IPS-18a (cell line): ENCODE measurements around the gene OR10A6.

Source experiments
- H3K27ac ChIP-seq: one replicate; pipeline ENCODE4 v1.5.1; 2013; ENCODE audit warnings: low read length
- H3K27me3 ChIP-seq: one replicate; pipeline ENCODE4 v1.6.1; 2013; ENCODE audit warnings: mild to moderate bottlenecking, low read length; ENCODE audit not compliant: control insufficient read depth, insufficient read depth
- H3K36me3 ChIP-seq: one replicate; pipeline ENCODE4 v1.6.1; 2013; ENCODE audit warnings: low read depth, low read length; ENCODE audit not compliant: control insufficient read depth
- H3K4me1 ChIP-seq: one replicate; pipeline ENCODE4 v1.6.1; 2013; ENCODE audit warnings: low read depth, low read length; ENCODE audit not compliant: control insufficient read depth
- H3K4me3 ChIP-seq: one replicate; pipeline ENCODE4 v1.5.1; 2013; ENCODE audit warnings: low read length
- H3K9ac ChIP-seq: one replicate; pipeline ENCODE4 v1.6.1; 2013; ENCODE audit warnings: mild to moderate bottlenecking, low read length, moderate library complexity
- H3K9me3 ChIP-seq: one replicate; pipeline ENCODE4 v1.6.1; 2013; ENCODE audit warnings: low read depth, low read length; ENCODE audit not compliant: control insufficient read depth

The OR10A6 gene, protein sequence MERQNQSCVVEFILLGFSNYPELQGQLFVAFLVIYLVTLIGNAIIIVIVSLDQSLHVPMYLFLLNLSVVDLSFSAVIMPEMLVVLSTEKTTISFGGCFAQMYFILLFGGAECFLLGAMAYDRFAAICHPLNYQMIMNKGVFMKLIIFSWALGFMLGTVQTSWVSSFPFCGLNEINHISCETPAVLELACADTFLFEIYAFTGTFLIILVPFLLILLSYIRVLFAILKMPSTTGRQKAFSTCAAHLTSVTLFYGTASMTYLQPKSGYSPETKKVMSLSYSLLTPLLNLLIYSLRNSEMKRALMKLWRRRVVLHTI

DNA sequence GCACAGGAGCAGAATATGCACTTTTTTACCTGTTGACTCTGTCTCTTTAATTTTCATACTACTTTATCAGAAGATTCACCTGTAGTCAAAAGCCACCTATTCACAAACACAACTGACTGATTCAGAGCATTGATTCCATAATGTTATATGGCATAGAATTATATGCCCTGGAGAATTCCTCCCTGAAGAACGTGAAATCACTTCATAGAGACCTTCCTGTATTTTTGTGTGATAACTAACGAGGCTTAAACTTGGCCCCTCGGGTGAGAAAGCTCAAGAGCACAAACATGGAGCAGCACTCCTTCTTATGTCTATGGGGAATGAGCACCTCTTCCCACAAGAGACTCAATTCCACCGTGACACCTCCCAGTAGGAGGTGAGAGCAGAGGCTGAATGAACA, at the start of gene OR10A6:
Gene OR10A6 (minus strand): TSS at position 101 of the 400 bp plus-strand sequence. CDS start 2,606 bp downstream, outside the sequence.
- Histone ChIP-seq H3K9ac (no peak within 1 kb of the TSS), H3K4me1 (no peaks in the 10 kb centered on the region), H3K27me3 (no peaks in the 10 kb centered on the region), H3K27ac (no peak within 1 kb of the TSS), H3K4me3 (no peak within 1 kb of the TSS), H3K9me3 (no peaks in the 10 kb centered on the region), H3K36me3 (no peaks in the 10 kb centered on the region)

DNA sequence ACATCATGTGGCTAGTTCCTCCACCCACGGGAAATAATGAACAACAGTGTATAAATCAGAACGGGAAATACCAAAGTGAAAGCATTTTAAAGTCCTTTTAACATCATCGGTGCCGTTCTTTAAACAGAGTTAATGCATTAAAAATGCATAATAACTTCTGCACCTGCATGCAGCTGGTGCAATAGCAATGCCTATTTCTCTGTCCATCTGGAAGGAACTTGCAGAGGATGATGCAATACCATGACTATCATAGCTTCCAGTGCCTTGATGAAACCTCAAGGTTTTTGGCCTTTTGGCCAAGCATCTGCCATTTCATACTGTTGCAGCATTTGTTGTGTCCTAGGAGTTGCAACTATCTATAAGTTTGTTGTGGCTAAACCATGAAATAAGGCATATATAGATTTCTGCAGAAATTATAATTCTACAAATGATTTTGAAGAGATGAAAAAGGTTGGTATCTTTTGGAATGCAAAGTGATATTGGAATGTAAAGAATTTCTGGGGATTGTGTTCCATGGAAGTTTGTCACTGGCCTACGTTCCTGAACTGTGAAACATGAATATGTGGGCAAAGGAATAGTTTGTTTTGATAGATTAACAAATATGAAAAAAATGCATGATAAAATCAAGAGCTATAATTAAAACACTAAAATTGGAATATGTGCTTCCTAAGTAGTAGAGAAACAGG, 46.3 kb upstream of the OR10A6 start:
- Histone ChIP-seq H3K27me3 (no peaks in the 10 kb centered on the region), H3K36me3 (no peaks in the 10 kb centered on the region), H3K9me3 (no peaks in the 10 kb centered on the region), H3K9ac (no peak overlapping the region), H3K4me1 (peaks cover 5% of the 10 kb centered on the region), H3K4me3 (no peak overlapping the region), H3K27ac (no peak overlapping the region)

DNA sequence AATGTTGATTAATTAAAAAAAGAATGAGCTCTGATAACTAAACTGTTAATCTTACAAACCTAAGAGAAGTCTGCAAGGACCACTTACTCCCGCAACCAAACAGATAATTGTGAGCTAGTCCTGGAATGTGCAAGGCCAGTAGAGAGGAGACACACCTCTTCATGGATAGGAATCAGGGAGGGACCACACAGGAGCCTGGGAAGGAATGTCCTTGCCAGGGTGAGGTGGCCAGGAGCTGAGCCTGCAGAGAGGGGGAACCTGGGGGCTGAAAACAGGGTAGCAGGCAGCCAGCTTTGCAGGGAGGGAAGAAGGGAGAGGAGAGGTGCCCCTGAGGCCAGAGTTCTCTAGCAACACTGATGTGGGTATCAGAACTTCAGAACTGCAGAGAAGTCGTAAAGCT, 43.6 kb upstream of the OR10A6 start:
- no peak overlapping the region for H3K27ac ChIP-seq
- no peak overlapping the region for H3K4me3 ChIP-seq
- H3K9me3 ChIP-seq, result no peaks in the 10 kb centered on the region
- H3K9ac ChIP-seq, result no peak overlapping the region
- H3K36me3 ChIP-seq, result no peaks in the 10 kb centered on the region
- no peaks in the 10 kb centered on the region for H3K27me3 ChIP-seq
- H3K4me1 ChIP-seq, result peaks cover 10% of the 10 kb centered on the region

DNA sequence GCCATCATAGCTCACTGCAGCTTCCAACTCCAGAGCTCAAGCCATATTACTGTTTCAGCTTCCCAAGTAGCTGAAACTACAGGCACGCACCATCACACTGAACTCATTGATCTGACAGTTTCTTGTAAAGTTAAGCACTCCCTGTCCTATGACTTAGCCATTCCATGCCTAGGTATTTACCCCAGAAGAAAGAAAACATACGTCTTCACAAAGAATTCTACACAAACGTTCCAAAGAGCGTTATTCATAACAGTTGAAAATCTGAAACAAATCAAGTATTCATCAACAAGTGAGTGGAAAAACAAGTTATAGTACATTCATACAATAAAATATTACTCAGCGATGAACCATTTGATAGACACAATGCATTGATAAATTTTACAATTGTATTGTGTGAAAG, 41.9 kb upstream of the OR10A6 start:
- H3K27ac ChIP-seq, result no peak overlapping the region

DNA sequence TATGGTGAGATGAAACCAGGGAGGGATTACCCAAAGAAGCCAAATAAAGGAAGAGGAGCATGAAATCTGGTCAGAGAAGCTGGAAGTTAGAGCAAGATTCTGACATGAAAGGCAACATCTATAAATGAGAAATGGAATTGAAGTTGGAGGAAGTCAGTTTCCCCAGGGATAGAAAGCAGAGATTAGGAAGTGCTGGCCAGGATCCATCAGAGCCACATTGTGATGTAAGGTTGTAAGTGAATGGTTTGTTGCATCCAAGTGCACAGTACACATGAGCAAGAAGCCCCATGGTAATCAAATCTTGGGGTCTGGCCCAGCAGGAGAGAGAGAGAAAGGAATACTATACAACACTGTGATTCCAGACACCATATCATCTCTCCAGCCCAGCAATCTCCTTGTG, 40.8 kb upstream of the OR10A6 start:
- H3K27me3 ChIP-seq, result no peaks in the 10 kb centered on the region
- H3K27ac ChIP-seq, result no peak overlapping the region
- H3K4me3 ChIP-seq, result no peak overlapping the region
- H3K9ac ChIP-seq, result no peak overlapping the region
- H3K4me1 ChIP-seq, result peaks cover 6% of the 10 kb centered on the region
- no peaks in the 10 kb centered on the region for H3K36me3 ChIP-seq
- no peaks in the 10 kb centered on the region for H3K9me3 ChIP-seq

More for the DNA sequence above, 41.9 kb upstream of the OR10A6 start:
- peaks cover 10% of the 10 kb centered on the region for H3K4me1 ChIP-seq
- no peaks in the 10 kb centered on the region for H3K36me3 ChIP-seq
- no peak overlapping the region for H3K4me3 ChIP-seq
- no peak overlapping the region for H3K9ac ChIP-seq
- H3K9me3 ChIP-seq, result no peaks in the 10 kb centered on the region
- no peaks in the 10 kb centered on the region for H3K27me3 ChIP-seq

DNA sequence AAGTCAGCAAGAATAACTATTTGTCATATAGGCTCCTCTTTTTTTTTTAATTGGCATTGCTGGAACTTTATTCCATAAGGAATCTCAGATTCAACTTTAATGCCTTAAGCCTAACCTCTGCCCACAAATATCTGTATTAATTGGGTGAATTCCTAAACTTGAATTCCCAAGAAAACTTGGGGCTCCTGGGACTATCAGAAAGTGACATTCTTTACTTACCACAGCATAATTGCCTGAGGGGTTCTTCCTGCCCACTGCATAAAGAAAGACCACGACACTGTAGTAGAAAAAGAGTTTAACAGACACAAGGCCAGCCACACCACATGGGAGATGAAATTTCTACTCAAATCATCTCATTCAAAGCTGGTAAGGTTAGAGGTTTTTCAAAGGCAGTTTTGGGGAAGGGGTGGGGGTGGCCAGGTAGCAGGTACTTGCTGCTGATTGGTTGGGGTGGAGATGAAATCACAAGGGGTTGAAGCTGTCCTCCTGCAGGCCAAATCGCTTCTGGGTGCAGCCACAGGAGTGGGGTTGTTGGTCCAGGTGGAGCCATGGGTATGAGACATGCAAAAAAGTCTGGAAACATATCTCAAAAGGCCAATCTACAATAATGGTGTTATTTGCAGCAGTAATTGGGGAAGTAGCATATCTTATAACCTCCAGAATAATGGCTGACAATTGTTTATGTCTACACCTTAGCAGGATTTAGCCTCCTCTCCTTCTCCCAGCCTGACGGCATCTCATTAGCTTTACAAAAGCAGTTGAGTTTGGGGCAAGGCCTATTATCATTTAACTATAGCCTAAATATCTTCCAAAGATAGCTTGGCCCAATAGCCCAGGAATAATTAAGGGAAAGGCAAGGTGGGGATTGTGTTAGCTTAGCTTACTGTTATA, 38.9 kb upstream of the OR10A6 start:
- no peaks in the 10 kb centered on the region for H3K27me3 ChIP-seq
- no peaks in the 10 kb centered on the region for H3K36me3 ChIP-seq
- H3K4me1 ChIP-seq, result peaks cover 9% of the 10 kb centered on the region
- H3K27ac ChIP-seq, result no peak overlapping the region
- H3K9ac ChIP-seq, result no peak overlapping the region
- no peak overlapping the region for H3K4me3 ChIP-seq
- H3K9me3 ChIP-seq, result no peaks in the 10 kb centered on the region

DNA sequence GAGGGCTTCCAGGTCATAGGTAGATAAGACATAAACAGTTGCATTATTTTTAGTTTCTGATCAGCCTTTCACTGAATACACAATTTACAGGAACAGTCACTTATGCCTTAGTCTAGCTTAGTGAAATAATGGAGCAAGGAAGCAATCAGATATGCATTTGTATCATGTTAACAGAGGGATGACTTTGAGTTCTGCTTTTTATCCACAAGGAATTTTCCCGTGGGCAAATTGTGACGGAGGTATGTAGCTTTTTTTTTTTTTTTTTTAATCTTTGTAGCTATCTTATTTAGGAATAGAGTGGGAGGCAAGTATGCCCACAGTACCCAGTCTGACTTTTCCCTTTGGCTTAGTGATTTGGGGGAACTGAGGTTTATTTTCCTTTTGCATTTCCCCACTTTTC, 37.6 kb upstream of the OR10A6 start:
- no peak overlapping the region for H3K9ac ChIP-seq

DNA sequence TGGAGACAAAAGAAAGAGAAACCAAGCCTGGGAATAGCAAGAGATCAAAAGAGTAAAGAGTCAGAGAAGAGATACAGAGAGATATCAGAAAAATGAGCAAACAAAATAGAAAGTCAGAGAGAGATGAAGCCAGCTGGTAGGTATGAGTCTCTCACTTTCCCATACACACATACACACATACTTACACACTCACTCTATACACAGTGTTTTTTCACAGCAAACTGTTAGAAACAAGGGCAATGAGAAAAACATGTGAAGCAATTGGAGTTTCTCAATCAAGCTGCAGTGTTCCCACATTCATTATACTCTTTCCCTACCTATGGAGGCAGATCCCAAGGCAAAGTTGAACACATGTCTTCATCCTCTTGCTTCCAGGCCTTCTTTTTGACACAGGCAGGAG, 36.8 kb upstream of the OR10A6 start:
- Histone ChIP-seq H3K27me3 (no peaks in the 10 kb centered on the region), H3K9me3 (no peaks in the 10 kb centered on the region)

More for the DNA sequence above, 37.6 kb upstream of the OR10A6 start:
- Histone ChIP-seq H3K27ac (no peak overlapping the region), H3K4me3 (no peak overlapping the region), H3K9me3 (no peaks in the 10 kb centered on the region), H3K27me3 (no peaks in the 10 kb centered on the region), H3K36me3 (no peaks in the 10 kb centered on the region), H3K4me1 (peaks cover 9% of the 10 kb centered on the region)

DNA sequence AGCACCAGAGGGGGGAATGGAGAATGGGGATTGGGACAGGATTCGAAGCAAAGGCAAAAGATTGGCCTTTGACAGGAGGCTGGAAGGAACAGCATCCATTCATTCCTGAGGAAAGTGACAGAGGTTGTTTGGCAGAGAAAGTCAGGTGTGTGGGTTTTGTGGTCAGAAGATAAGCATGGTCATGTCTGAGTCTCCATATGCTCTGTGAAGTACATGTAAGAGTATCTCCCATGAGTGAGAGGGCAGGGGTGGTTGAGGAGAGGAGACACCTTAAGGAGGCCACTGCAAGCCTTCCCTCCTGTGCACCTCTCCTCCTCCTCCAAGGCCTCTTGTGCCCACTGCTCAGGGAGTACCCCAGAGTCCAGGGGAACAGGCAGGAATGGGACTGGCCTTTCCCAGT, 36.0 kb upstream of the OR10A6 start:
- no peaks in the 10 kb centered on the region for H3K9me3 ChIP-seq
- no peak overlapping the region for H3K4me3 ChIP-seq
- no peak overlapping the region for H3K9ac ChIP-seq
- H3K27me3 ChIP-seq, result no peaks in the 10 kb centered on the region
- peaks cover 9% of the 10 kb centered on the region for H3K4me1 ChIP-seq
- H3K27ac ChIP-seq, result no peak overlapping the region
- H3K36me3 ChIP-seq, result no peaks in the 10 kb centered on the region

More for the DNA sequence above, 36.8 kb upstream of the OR10A6 start:
- no peak overlapping the region for H3K9ac ChIP-seq
- peaks cover 9% of the 10 kb centered on the region for H3K4me1 ChIP-seq
- no peak overlapping the region for H3K27ac ChIP-seq
- H3K36me3 ChIP-seq, result no peaks in the 10 kb centered on the region
- no peak overlapping the region for H3K4me3 ChIP-seq

DNA sequence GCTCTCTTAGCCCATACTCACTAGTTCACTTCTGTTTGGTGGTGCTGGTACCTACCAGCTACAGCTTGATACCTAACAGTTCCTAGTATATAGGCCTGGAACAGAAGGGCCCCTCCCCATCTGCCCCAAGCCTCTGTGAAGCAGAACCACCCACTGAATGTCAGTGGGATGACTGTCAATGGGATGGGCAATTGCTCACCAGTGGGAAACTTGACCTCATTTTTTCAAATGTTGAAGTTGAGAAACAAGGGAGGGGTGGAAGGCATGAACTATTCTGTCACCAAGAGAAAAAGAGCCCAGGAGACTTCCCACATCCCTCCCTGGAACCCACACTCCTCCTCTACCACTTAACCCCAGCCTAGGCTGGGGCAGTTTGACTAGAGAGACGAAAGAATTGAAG, 34.3 kb upstream of the OR10A6 start, which contains the start of gene NLRP10:
Gene NLRP10 (minus strand): TSS at position 62 of the 400 bp plus-strand sequence. CDS start 1,952 bp downstream, outside the sequence.
- no peaks in the 10 kb centered on the region for H3K27me3 ChIP-seq
- H3K4me1 ChIP-seq, result peaks cover 7% of the 10 kb centered on the region
- H3K4me3 ChIP-seq, result no peak within 1 kb of the TSS
- no peaks in the 10 kb centered on the region for H3K36me3 ChIP-seq
- no peaks in the 10 kb centered on the region for H3K9me3 ChIP-seq
- no peak within 1 kb of the TSS for H3K9ac ChIP-seq
- no peak within 1 kb of the TSS for H3K27ac ChIP-seq

DNA sequence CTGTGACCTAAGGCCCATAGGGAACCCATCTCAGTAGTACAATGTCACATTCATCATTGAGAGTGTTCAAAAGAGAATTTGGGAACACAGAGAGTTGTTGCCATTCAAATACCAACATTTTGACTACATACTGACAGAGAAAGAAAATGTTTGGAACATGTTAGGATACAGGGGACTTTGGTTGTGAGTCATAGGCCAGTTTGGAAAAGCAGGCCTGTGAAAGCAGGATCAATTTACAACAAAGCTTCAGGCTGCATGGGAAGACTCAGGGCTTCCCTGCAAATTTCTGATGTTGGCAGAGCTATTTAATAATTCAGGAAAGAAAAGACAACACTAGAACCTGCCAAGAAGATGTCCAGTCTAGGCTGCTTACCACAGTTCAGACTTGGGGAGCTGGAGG, 33.8 kb upstream of the OR10A6 start:
- Histone ChIP-seq H3K9ac (no peak overlapping the region), H3K9me3 (no peaks in the 10 kb centered on the region), H3K36me3 (no peaks in the 10 kb centered on the region), H3K27me3 (no peaks in the 10 kb centered on the region), H3K4me1 (peaks cover 3% of the 10 kb centered on the region), H3K4me3 (no peak overlapping the region), H3K27ac (no peak overlapping the region)
